Peyer's patch (tissue), 4 donors: Measurements from ENCODE around the gene TRMT1L.

Source experiments
- POLR2A ChIP-seq, 2 donors: fragments of 450-650 bp; IDR thresholded peaks; one replicate each; pipeline ENCODE4 v1.5.1; 2017; ENCODE audit warnings: antibody characterized with exemption in 2 of 2, mild to moderate bottlenecking in 2 of 2, moderate library complexity in 2 of 2
- TF ChIP-seq, protein P1 (sequence below), 6 experiments: fragments of 450-650 bp in 4 of 6; fragments of 200-600 bp in 2 of 6; sonication (generic) in 1 of 6; IDR thresholded peaks; one replicate each; pipeline ENCODE4 v1.5.1; 2017 to 2019; ENCODE audit warnings: antibody characterized with exemption in 6 of 6, mild to moderate bottlenecking in 3 of 6, moderate library complexity in 1 of 6

DNA sequence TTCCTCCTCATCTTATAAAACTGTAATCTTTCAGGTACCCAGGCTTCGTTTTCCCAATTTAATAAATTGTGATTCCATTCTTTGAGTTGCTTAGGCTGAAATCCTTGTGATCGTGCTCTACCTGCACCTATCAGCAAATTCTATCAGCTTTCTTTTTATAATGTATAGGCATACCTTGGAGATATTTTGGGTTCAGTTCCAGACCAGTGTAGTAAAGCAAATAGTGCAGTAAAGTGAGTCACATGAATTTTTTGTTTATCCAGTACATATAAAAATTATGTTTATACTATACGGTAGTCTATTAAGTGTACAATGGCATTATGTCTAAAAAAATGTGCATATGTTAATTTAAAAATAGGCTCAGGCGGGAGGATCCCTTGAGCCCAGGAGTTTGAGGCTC, 5.7 kb upstream of the TRMT1L start:
- TF ChIP-seq, protein P1, sequence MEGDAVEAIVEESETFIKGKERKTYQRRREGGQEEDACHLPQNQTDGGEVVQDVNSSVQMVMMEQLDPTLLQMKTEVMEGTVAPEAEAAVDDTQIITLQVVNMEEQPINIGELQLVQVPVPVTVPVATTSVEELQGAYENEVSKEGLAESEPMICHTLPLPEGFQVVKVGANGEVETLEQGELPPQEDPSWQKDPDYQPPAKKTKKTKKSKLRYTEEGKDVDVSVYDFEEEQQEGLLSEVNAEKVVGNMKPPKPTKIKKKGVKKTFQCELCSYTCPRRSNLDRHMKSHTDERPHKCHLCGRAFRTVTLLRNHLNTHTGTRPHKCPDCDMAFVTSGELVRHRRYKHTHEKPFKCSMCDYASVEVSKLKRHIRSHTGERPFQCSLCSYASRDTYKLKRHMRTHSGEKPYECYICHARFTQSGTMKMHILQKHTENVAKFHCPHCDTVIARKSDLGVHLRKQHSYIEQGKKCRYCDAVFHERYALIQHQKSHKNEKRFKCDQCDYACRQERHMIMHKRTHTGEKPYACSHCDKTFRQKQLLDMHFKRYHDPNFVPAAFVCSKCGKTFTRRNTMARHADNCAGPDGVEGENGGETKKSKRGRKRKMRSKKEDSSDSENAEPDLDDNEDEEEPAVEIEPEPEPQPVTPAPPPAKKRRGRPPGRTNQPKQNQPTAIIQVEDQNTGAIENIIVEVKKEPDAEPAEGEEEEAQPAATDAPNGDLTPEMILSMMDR (IDR thresholded peaks at IDR 0.05) = no peak
- no peak for TF ChIP-seq POLR2A (IDR thresholded peaks at IDR 0.05)
